B cell (primary cell): ENCODE results near the gene SCARB2. TPM values are rescaled to one million over a fixed set of nuclear protein-coding genes. Genes with fewer than 3 reads are reported as not detected.

Source experiments
- ATAC-seq: fragments of 200-7000 bp; cut with Tn5 transposase; one replicate; pipeline ENCODE4 v1.10.0; 2021; ENCODE audit warnings: low read depth, mild to moderate bottlenecking, moderate number of reproducible peaks, moderate library complexity
- CTCF ChIA-PET: fragments of 350-600 bp; sonication (Branson Sonifier 250); formaldehyde crosslinking; loops from one replicate; lab custom pipeline; 2021; ENCODE audit warnings: antibody characterized with exemption, inconsistent platforms; lab: Charles Lee
- POLR2A ChIA-PET: fragments of 350-600 bp; sonication (Branson Sonifier 250); formaldehyde crosslinking; loops from one replicate; lab custom pipeline; 2021; ENCODE audit warnings: antibody characterized with exemption; lab: Charles Lee
- DNase-seq: peaks from one replicate; pipeline ENCODE4 v3.0.0; 2013
- H2AFZ ChIP-seq: 2 replicates; pipeline ENCODE4 v1.6.1; 2012; ENCODE audit warnings: mild to moderate bottlenecking, low read depth, low read length; ENCODE audit not compliant: insufficient read depth, poor library complexity, severe bottlenecking
- H3K27ac ChIP-seq, 2 donors: 1 replicate in 1 of 2; 2 replicates in 1 of 2; pipeline ENCODE4 v1.5.1; 2012 to 2013; ENCODE audit warnings: low read length in 2 of 2, mild to moderate bottlenecking in 2 of 2, moderate library complexity in 1 of 2
- H3K27me3 ChIP-seq, 4 experiments: fragments of 200-600 bp in 1 of 4; sonication (generic) in 1 of 4; replicated peaks in 1 of 4; 1 replicate in 2 of 4; 2 replicates in 2 of 4; pipeline versions ENCODE4 v1.6.1 to v1.7.0; 2013 to 2016; ENCODE audit warnings: low read length in 3 of 4, mild to moderate bottlenecking in 2 of 4, mixed read lengths in 1 of 4, moderate library complexity in 1 of 4; ENCODE audit not compliant: insufficient read depth in 4 of 4, control insufficient read depth in 3 of 4; ENCODE audit errors: control extremely low read depth in 1 of 4
- H3K36me3 ChIP-seq, 2 experiments: replicated peaks in 1 of 2; 1 replicate in 1 of 2; 2 replicates in 1 of 2; pipeline versions ENCODE4 v1.6.1 to v1.7.1; 2013; ENCODE audit warnings: low read length in 1 of 2; ENCODE audit not compliant: insufficient read depth in 2 of 2, control insufficient read depth in 1 of 2; ENCODE audit errors: control extremely low read depth in 1 of 2, extremely low read depth in 1 of 2
- H3K4me1 ChIP-seq, 2 donors: fragments of 200-600 bp in 1 of 2; sonication (generic) in 1 of 2; 1 replicate in 1 of 2; 2 replicates in 1 of 2; pipeline versions ENCODE4 v1.5.1 to v1.6.1; 2013 to 2017; ENCODE audit warnings: low read length in 2 of 2; ENCODE audit not compliant: control insufficient read depth in 2 of 2, insufficient read depth in 2 of 2
- H3K4me2 ChIP-seq: replicated peaks from 2 replicates; pipeline ENCODE3; 2012; ENCODE audit warnings: mild to moderate bottlenecking, low read depth, low read length; ENCODE audit not compliant: poor library complexity, severe bottlenecking
- H3K4me3 ChIP-seq, 5 experiments: fragments of 200-600 bp in 1 of 5; sonication (generic) in 1 of 5; 1 replicate in 3 of 5; 2 replicates in 2 of 5; pipeline versions ENCODE4 v1.5.1 to v1.7.0; 2011 to 2016; ENCODE audit warnings: low read length in 4 of 5, mild to moderate bottlenecking in 4 of 5, low read depth in 2 of 5, control low read depth in 1 of 5, moderate library complexity in 1 of 5; ENCODE audit not compliant: insufficient read depth in 1 of 5; ENCODE audit errors: control extremely low read depth in 1 of 5, extremely low read depth in 1 of 5
- H3K79me2 ChIP-seq: fragments of 200-600 bp; sonication (generic); one replicate; pipeline ENCODE4 v1.6.0; 2016; ENCODE audit warnings: low read length; ENCODE audit not compliant: control insufficient read depth, insufficient read depth
- H3K9ac ChIP-seq: fragments of 200-600 bp; sonication (generic); 2 replicates; pipeline ENCODE4 v1.6.1; 2017; ENCODE audit warnings: mild to moderate bottlenecking, low read length, moderate library complexity
- H3K9me3 ChIP-seq, 3 donors: one replicate each; pipeline versions ENCODE4 v1.6.1 to v1.7.1; 2013; ENCODE audit warnings: low read length in 2 of 3; ENCODE audit not compliant: control insufficient read depth in 2 of 3, insufficient read depth in 1 of 3; ENCODE audit errors: control extremely low read depth in 1 of 3
- H4K20me1 ChIP-seq: 2 replicates; pipeline ENCODE4 v1.6.0; 2012; ENCODE audit warnings: mild to moderate bottlenecking, low read length; ENCODE audit not compliant: insufficient read depth, control insufficient read depth, poor library complexity, severe bottlenecking
- H3K27ac Mint-ChIP-seq: one replicate; pipeline ENCODE4 v1.8.0; 2021; ENCODE audit warnings: mixed read lengths
- H3K27me3 Mint-ChIP-seq: one replicate; pipeline ENCODE4 v1.8.0; 2021; ENCODE audit warnings: mixed read lengths
- H3K4me1 Mint-ChIP-seq: one replicate; pipeline ENCODE4 v1.8.0; 2021; ENCODE audit warnings: mixed read lengths
- H3K4me3 Mint-ChIP-seq: one replicate; pipeline ENCODE4 v1.8.0; 2021; ENCODE audit warnings: mixed read lengths
- H3K9me3 Mint-ChIP-seq: one replicate; pipeline ENCODE4 v1.8.0; 2022; ENCODE audit warnings: mixed read lengths; ENCODE audit not compliant: insufficient read depth
- EZH2 ChIP-seq: IDR thresholded peaks from 2 replicates; pipeline ENCODE4 v1.6.1; 2012; ENCODE audit warnings: borderline replicate concordance, low read depth, mild to moderate bottlenecking, moderate library complexity, low read length; ENCODE audit not compliant: insufficient read depth, poor library complexity, severe bottlenecking
- WGBS: methylation state at CpG from one replicate; pipeline ENCODE4 v1.1.5; 2013; ENCODE audit warnings: missing lambda C conversion rate; ENCODE audit not compliant: insufficient coverage; 5-methylcytosine and 5-hydroxymethylcytosine counted together
- intact Hi-C: fragments of 100-400 bp; cut with micrococcal nuclease; formaldehyde crosslinking; loops from one replicate; pipeline ENCODE4 v1.10.0; 2022
- polyA plus RNA-seq: library from polyadenylated mRNA; depleted of rRNA; stranded (reverse); fragments of >200 nt; gene quantifications from 2 replicates; pipeline ENCODE4 v1.2.3, GENCODE V29; 2012
- total RNA-seq, 2 donors: library from RNA; stranded (reverse); fragments of 120-200 nt in 1 of 2; gene quantifications; 1 replicate in 1 of 2; 2 replicates in 1 of 2; pipeline versions ENCODE4 v1.2.3 to v1.2.4, GENCODE V29; 2013 to 2022
- TF ChIP-seq, protein P1 (sequence below): fragments of 200-600 bp; IDR thresholded peaks from one replicate; pipeline ENCODE4 v1.8.0; 2022; ENCODE audit warnings: antibody characterized with exemption, mild to moderate bottlenecking

The SCARB2 gene
- total and polyA plus RNA-seq, 2 donors (not counting 1 experiment from before 2014, with no cell fraction given): 7.8 to 30.3 TPM

DNA sequence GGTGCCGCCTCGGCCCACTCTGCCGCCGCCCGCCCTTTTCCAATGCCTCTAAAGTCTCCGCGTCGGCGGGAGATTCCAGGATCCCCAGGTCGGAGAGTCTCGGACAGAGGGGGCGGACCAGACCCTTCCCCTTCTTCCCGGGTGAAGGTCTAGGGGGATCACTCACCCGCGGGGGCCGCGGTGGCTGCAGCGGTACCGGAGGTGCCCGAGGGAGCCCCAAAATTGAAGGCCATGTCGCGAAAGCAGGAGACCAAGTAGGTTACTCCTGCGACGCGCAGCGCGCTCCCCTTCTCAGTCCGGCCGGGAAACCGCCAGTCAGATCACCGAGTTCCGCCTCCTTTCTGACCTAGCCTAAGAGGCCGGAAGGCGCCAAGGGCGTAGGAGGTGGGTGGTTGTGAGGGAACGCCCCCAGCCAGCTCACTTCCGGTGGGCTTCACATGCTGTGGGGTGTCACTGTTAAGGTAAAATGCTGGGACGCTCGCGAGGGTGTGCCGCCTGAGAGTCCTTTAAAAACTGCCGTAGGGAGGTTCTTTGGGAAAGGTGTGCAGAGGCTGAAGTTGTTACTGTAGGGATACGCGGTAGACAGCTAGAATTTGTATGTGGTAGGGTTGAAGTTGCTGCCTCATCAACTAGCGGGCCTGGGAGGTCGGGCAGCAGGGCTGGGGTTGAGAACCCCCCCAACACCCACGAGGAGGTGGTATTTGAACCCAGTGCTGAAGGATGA is 65.3 kb downstream of the SCARB2 start, which contains the start of gene NUP54:
NUP54 (minus strand) TSS at position 256 of the 724 bp plus-strand sequence; CDS start at position 233, 23 bp downstream.
- peak within 1 kb of the TSS; percentile 77 to 91 for H3K27ac ChIP-seq
- peak within 1 kb of the TSS; percentile 99 for H3K9ac ChIP-seq
- H3K4me1 ChIP-seq: peaks cover 22 to 28% of the 10 kb centered on the region in 2 donors
- peak within 1 kb of the TSS; percentile 71 to 98 (median 97) for H3K4me3 ChIP-seq
- peaks cover 22% of the 10 kb centered on the region for H4K20me1 ChIP-seq
- TF ChIP-seq, protein P1, sequence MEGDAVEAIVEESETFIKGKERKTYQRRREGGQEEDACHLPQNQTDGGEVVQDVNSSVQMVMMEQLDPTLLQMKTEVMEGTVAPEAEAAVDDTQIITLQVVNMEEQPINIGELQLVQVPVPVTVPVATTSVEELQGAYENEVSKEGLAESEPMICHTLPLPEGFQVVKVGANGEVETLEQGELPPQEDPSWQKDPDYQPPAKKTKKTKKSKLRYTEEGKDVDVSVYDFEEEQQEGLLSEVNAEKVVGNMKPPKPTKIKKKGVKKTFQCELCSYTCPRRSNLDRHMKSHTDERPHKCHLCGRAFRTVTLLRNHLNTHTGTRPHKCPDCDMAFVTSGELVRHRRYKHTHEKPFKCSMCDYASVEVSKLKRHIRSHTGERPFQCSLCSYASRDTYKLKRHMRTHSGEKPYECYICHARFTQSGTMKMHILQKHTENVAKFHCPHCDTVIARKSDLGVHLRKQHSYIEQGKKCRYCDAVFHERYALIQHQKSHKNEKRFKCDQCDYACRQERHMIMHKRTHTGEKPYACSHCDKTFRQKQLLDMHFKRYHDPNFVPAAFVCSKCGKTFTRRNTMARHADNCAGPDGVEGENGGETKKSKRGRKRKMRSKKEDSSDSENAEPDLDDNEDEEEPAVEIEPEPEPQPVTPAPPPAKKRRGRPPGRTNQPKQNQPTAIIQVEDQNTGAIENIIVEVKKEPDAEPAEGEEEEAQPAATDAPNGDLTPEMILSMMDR: no peak
- TF ChIP-seq EZH2: no peak
- H3K9me3 ChIP-seq: no peaks in the 10 kb centered on the region
- H3K4me2 ChIP-seq: peak within 1 kb of the TSS; percentile 88
- CTCF ChIA-PET: interaction anchor here (1.2 to 1.7 kb wide), 2 partner anchors 152 to 157 kb away, joined by 4 to 8 read pairs; partner anchors contain the start of gene SDAD1
- intact Hi-C loops: loop anchor here (1.0 to 5.0 kb wide), 6 partner anchors 66 to 1009 kb away; partner anchors contain the start of genes CCNG2, CCNI and SDAD1
- H3K27me3 ChIP-seq: no peaks in the 10 kb centered on the region
- Mint-ChIP-seq H3K4me3 (peak within 1 kb of the TSS; percentile 98), H3K27me3 (no peaks in the 10 kb centered on the region), H3K27ac (peak within 1 kb of the TSS; percentile 89), H3K4me1 (peaks cover 35% of the 10 kb centered on the region), H3K9me3 (no peaks in the 10 kb centered on the region)
- DNase-seq (peak; percentile 95), ATAC-seq (peak; percentile 98)
- peaks cover 53% of the 10 kb centered on the region for H3K79me2 ChIP-seq
- POLR2A ChIA-PET: interaction anchor here (1.0 to 1.4 kb wide), 3 partner anchors 52 to 157 kb away, joined by 3 to 5 read pairs (median 3); partner anchors contain the start of genes SCARB2 and SDAD1
- peak within 1 kb of the TSS; percentile 95 for H2AFZ ChIP-seq
- WGBS: 1% methylated on average over 44 of the region's 47 CpGs
- peaks cover 0 to 1% of the 10 kb centered on the region in 2 experiments for H3K36me3 ChIP-seq
